GM12878 (cell line): Measurements from ENCODE around the gene MICAL3. TPM values are rescaled to one million over a fixed set of nuclear protein-coding genes. Genes with fewer than 3 reads are reported as not detected.

Experiments used
- ATAC-seq: fragments of 200-7000 bp; cut with Tn5 transposase; 3 replicates; pipeline ENCODE4 v1.9.1; 2020; ENCODE audit warnings: mild to moderate bottlenecking, moderate library complexity
- BruUV-seq: library from RNA; stranded (reverse); fragments of 400-500 nt; replicated peaks from 2 replicates; lab custom pipeline; 2021; lab: Mats Ljungman, UMichigan
- CTCF ChIA-PET: fragments of 300-600 bp; sonication (Branson Sonifier 250); formaldehyde crosslinking; extraction: SDS; loops from one replicate; lab custom pipeline; 2021; ENCODE audit warnings: inconsistent platforms; lab: Yijun Ruan, JAX
- POLR2A ChIA-PET: fragments of 350-600 bp; formaldehyde crosslinking; extraction: SDS; loops from one replicate; lab custom pipeline; 2021; ENCODE audit warnings: inconsistent platforms; lab: Charles Lee
- RAD21 ChIA-PET: fragments of 300-600 bp; sonication (Branson Sonifier 250); formaldehyde crosslinking; loops from one replicate; lab custom pipeline; 2023; ENCODE audit warnings: antibody characterized with exemption; ENCODE audit not compliant: unreplicated experiment; lab: Charles Lee
- SMC1A ChIA-PET: fragments of 300-600 bp; sonication (Branson Sonifier 250); formaldehyde crosslinking; loops from one replicate; lab custom pipeline; 2023; ENCODE audit not compliant: unreplicated experiment, uncharacterized antibody; lab: Charles Lee
- DNase-seq: peaks from one replicate; pipeline ENCODE4 v3.0.0-alpha.2; 2011; ENCODE audit warnings: low read depth, low spot score
- FAIRE-seq: peaks from 3 replicates; lab custom pipeline; 2011; peaks lifted over from hg19 to GRCh38; lab: Jason Lieb, UNC
- H2AFZ ChIP-seq: 2 replicates; pipeline ENCODE4 v1.6.0; 2011; ENCODE audit warnings: low read depth, low read length, control low read depth; ENCODE audit not compliant: control insufficient read depth
- H3K27ac ChIP-seq: 2 replicates; pipeline ENCODE4 v1.5.1; 2011; ENCODE audit warnings: control low read depth; ENCODE audit not compliant: control insufficient read depth, insufficient read depth
- H3K27me3 ChIP-seq, 2 experiments: replicated peaks in 1 of 2; 2 replicates each; pipeline versions ENCODE4 v1.6.0 to v1.6.1; 2011; ENCODE audit warnings: low read length in 1 of 2; ENCODE audit not compliant: control insufficient read depth in 2 of 2, insufficient read depth in 2 of 2
- H3K36me3 ChIP-seq, 2 experiments: 2 replicates each; pipeline ENCODE4 v1.5.1; 2011; ENCODE audit warnings: low read length in 1 of 2; ENCODE audit not compliant: control insufficient read depth in 2 of 2, insufficient read depth in 2 of 2
- H3K4me1 ChIP-seq: 2 replicates; pipeline ENCODE4 v1.6.1; 2011; ENCODE audit warnings: mild to moderate bottlenecking, low read length, moderate library complexity, mixed read lengths; ENCODE audit not compliant: control insufficient read depth, insufficient read depth
- H3K4me2 ChIP-seq: 2 replicates; pipeline ENCODE4 v1.6.0; 2011; ENCODE audit warnings: control low read depth; ENCODE audit not compliant: control insufficient read depth, insufficient read depth
- H3K4me3 ChIP-seq: fragments of 200-600 bp; sonication (generic); 2 replicates; pipeline ENCODE4 v1.5.1; 2016
- H3K79me2 ChIP-seq: 2 replicates; pipeline ENCODE4 v1.6.0; 2011; ENCODE audit warnings: low read length; ENCODE audit not compliant: control insufficient read depth, insufficient read depth
- H3K9ac ChIP-seq: 2 replicates; pipeline ENCODE4 v1.8.0; 2011; ENCODE audit warnings: low read length, control low read depth, mixed read lengths; ENCODE audit not compliant: control insufficient read depth, insufficient read depth
- H3K9me3 ChIP-seq: replicated peaks from 3 replicates; pipeline ENCODE4 v1.5.1; 2011; ENCODE audit warnings: mild to moderate bottlenecking, low read length; ENCODE audit not compliant: control insufficient read depth, insufficient read depth
- H4K20me1 ChIP-seq: 2 replicates; pipeline ENCODE4 v1.6.0; 2011; ENCODE audit not compliant: control insufficient read depth, insufficient read depth
- ESRRA ChIP-seq: IDR thresholded peaks from 2 replicates; pipeline ENCODE4 v1.6.1; 2012; ENCODE audit warnings: mild to moderate bottlenecking, low read length, improper control_type of control experiment
- ETV6 ChIP-seq, 2 experiments: fragments of 450-650 bp in 1 of 2; IDR thresholded peaks in 1 of 2; conservative IDR thresholded peaks in 1 of 2; 2 replicates each; pipeline ENCODE4 v1.6.1; 2014; ENCODE audit warnings: antibody characterized with exemption in 1 of 2, borderline replicate concordance in 1 of 2, low read depth in 1 of 2, mild to moderate bottlenecking in 1 of 2, moderate library complexity in 1 of 2
- JUND ChIP-seq: IDR thresholded peaks from 2 replicates; pipeline ENCODE4 v1.6.1; 2012; ENCODE audit warnings: low read depth, mild to moderate bottlenecking, low read length, improper control_type of control experiment, moderate library complexity
- MEF2A ChIP-seq: IDR thresholded peaks from 2 replicates; pipeline ENCODE4 v1.6.1; 2011; ENCODE audit warnings: low read depth, mild to moderate bottlenecking, low read length, moderate library complexity; ENCODE audit not compliant: insufficient read depth
- MEF2B ChIP-seq: fragments of 450-650 bp; IDR thresholded peaks from 2 replicates; pipeline ENCODE4 v1.6.1; 2018; ENCODE audit warnings: mild to moderate bottlenecking, moderate library complexity; ENCODE audit not compliant: partially characterized antibody, poor library complexity, severe bottlenecking
- NFIC ChIP-seq: IDR thresholded peaks from 2 replicates; pipeline ENCODE4 v1.6.1; 2012; ENCODE audit warnings: low read depth, mild to moderate bottlenecking, inconsistent platforms, low read length, moderate library complexity
- NRF1 ChIP-seq: conservative IDR thresholded peaks from 2 replicates; pipeline ENCODE4 v1.6.1; 2011; ENCODE audit warnings: mild to moderate bottlenecking, low read depth, low read length, improper control_type of control experiment
- RCOR1 ChIP-seq: conservative IDR thresholded peaks from 2 replicates; pipeline ENCODE4 v1.6.1; 2012; ENCODE audit warnings: low read depth, low read length, improper control_type of control experiment
- SREBF1 ChIP-seq: IDR thresholded peaks from 2 replicates; pipeline ENCODE4 v1.6.1; 2012; ENCODE audit warnings: mild to moderate bottlenecking, low read length
- SREBF2 ChIP-seq: IDR thresholded peaks from 2 replicates; pipeline ENCODE4 v1.6.1; 2012; ENCODE audit warnings: mild to moderate bottlenecking, low read length
- STAT3 ChIP-seq: IDR thresholded peaks from 2 replicates; pipeline ENCODE4 v1.6.1; 2011; ENCODE audit warnings: low read depth, low read length, improper control_type of control experiment
- WGBS: methylation state at CpG from one replicate; pipeline ENCODE4 v1.1.6; 2016; ENCODE audit warnings: low lambda C conversion rate; ENCODE audit not compliant: insufficient replicate concordance, insufficient coverage; ENCODE audit errors: missing lambda C conversion rate; 5-methylcytosine and 5-hydroxymethylcytosine counted together
- in situ Hi-C: fragments of 300-500 bp; cut with MboI; formaldehyde crosslinking; loops from 9 replicates; pipeline ENCODE4 v1.14.3; 2018; ENCODE audit warnings: mixed read lengths
- intact Hi-C: fragments of 100-400 bp; cut with micrococcal nuclease; formaldehyde crosslinking; loops from one replicate; pipeline ENCODE4 v1.14.2; 2022; ENCODE audit not compliant: unreplicated experiment
- polyA plus RNA-seq, 11 experiments: library from polyadenylated mRNA; depleted of rRNA in 4 of 11; unstranded in 6 of 11; stranded (reverse) in 5 of 11; fragments of >200 nt; fragmentation: Nextera tagmentation in 4 of 11; fragmentation: Illumina TruSeq in 1 of 11; extraction: Ambion mirVana in 4 of 11; extraction: Trizol in 1 of 11; gene quantifications; 1 replicate in 1 of 11; 2 replicates in 10 of 11; pipeline versions ENCODE4 v1.2.1 to v1.2.3, GENCODE V29; 2011 to 2016; ENCODE audit warnings: inconsistent platforms in 2 of 11, missing spikeins in 2 of 11, low read depth in 1 of 11
- total RNA-seq, 4 experiments: library from RNA; depleted of rRNA in 3 of 4; stranded (reverse); fragments of >200 nt in 3 of 4; fragmentation: Illumina TruSeq in 1 of 4; extraction: Trizol in 1 of 4; gene quantifications; 2 replicates each; pipeline versions ENCODE4 v1.2.1 to v1.2.3, GENCODE V29; 2013 to 2021
- TF ChIP-seq, protein P1 (sequence below): fragments of 450-650 bp; IDR thresholded peaks from 2 replicates; pipeline ENCODE4 v1.6.1; 2017; ENCODE audit warnings: low read depth, mild to moderate bottlenecking, moderate library complexity
- TF ChIP-seq, protein P2 (sequence below): fragments of 450-650 bp; IDR thresholded peaks from 2 replicates; pipeline ENCODE4 v1.6.1; 2016; ENCODE audit warnings: mild to moderate bottlenecking, moderate library complexity, borderline replicate concordance
- TF ChIP-seq, protein P3 (sequence below): IDR thresholded peaks from 2 replicates; pipeline ENCODE4 v1.6.1; 2011; ENCODE audit warnings: mild to moderate bottlenecking, low read depth, low read length, moderate library complexity; ENCODE audit not compliant: insufficient replicate concordance

MICAL3 gene
- total and polyA plus RNA-seq, 10 of the 15 experiments (the other 5 are each of a cell fraction or from before 2014, with no cell fraction given) = 2.6 to 92.2 (median 24.0) TPM

DNA sequence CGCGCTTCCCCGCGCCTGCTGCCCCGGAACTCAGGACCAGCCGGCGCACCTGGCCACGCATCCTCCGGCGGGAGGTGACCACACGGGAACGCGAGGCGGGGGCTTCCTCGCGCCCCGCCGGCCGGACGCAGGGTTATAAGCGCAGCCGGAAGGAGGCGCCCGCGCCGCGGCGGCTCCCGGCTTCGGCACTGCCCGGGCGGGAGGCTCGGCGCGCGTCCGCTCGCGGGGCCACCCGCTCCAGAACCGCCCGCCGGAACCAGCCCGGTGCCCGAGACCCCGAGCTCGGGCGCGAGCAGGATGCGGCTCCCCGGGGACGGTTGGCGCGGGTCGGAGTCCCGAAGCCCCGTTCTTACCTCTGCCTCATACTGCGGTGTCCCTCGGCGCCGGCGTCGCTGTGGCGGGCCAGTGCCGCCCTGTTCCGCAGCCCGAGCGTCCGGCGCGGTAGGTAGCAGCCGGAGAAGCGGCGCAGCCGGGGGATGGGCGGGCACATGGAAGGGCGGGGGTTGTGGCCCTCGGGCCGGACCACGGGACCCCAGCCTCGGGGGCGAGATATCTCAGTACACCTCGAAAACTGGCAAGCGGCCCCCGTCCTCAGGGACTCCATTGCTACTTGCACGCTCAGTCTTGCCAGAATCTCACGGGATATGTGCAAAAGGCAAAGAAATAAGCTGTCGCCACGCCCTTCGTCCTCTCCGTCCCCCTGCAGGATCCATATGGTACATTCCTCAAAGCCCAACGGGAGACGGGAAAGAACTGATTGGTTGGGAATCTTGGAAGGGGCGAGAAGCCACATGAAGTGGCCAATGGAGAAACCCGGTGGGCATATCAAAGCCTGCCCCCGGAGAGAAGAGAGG lies 23.1 kb downstream of the MICAL3 start:
- H2AFZ ChIP-seq = peak overlapping the region; percentile 97
- BruUV-seq = no TSS peak
- 2% methylated on average over 93 of the region's 96 CpGs for WGBS
- H3K9me3 ChIP-seq = no peaks in the 10 kb centered on the region
- H3K4me1 ChIP-seq = peaks cover 32% of the 10 kb centered on the region
- DNase-seq = peak; percentile 75
- H3K4me2 ChIP-seq = peak overlapping the region; percentile 85
- ChIA-PET CTCF (interaction anchor here (0.9 to 5.0 kb wide), 6 partner anchors 9 to 75 kb away, joined by 3 to 58 read pairs (median 6); partner anchors contain the start of genes MICAL3 and PEX26), POLR2A (interaction anchor here (1.0 to 1.6 kb wide), 4 partner anchors 13 to 77 kb away, joined by 3 to 7 read pairs (median 5); partner anchors contain the start of gene PEX26), RAD21 (interaction anchor here (1.1 to 3.7 kb wide), 9 partner anchors 9 to 155 kb away, joined by 3 to 39 read pairs (median 8); partner anchors contain the start of genes MICAL3 and PEX26), SMC1A (interaction anchor here (0.5 to 7.6 kb wide), 7 partner anchors 9 to 149 kb away, joined by 3 to 59 read pairs (median 4); partner anchors contain the start of genes PEX26 and USP18)
- H3K27me3 ChIP-seq = no peaks in the 10 kb centered on the region
- ATAC-seq = peak; percentile 86
- in situ Hi-C loops = no loop called here
- H3K79me2 ChIP-seq = peaks cover 37% of the 10 kb centered on the region
- H4K20me1 ChIP-seq = no peaks in the 10 kb centered on the region
- no peaks in the 10 kb centered on the region for H3K36me3 ChIP-seq
- peak; percentile 84 for FAIRE-seq
- peak overlapping the region; percentile 87 for H3K27ac ChIP-seq
- H3K9ac ChIP-seq = peak overlapping the region; percentile 83
- intact Hi-C loops = loop anchor here (1.0 to 2.0 kb wide), 3 partner anchors 26 to 75 kb away; no protein-coding TSS in a partner anchor
- peak overlapping the region; percentile 78 for H3K4me3 ChIP-seq
- TF ChIP-seq MEF2A (no peak), ETV6 (conservative IDR thresholded peaks at IDR 0.05 in 1 of 2, IDR thresholded peaks at IDR 0.05 in 1 of 2; ENCODE audit: borderline replicate concordance in 1 of 2, low read depth in 1 of 2) (no peak), RCOR1 (no peak), ESRRA (no peak), STAT3 (no peak), SREBF2 (no peak), SREBF1 (peak; percentile 94), JUND (peak; percentile 97), NFIC (0 out of 2 replicates have a peak, but pooled peaks have one; percentile 26), NRF1 (no peak), MEF2B (peak; percentile 72)
- TF ChIP-seq, protein P1, sequence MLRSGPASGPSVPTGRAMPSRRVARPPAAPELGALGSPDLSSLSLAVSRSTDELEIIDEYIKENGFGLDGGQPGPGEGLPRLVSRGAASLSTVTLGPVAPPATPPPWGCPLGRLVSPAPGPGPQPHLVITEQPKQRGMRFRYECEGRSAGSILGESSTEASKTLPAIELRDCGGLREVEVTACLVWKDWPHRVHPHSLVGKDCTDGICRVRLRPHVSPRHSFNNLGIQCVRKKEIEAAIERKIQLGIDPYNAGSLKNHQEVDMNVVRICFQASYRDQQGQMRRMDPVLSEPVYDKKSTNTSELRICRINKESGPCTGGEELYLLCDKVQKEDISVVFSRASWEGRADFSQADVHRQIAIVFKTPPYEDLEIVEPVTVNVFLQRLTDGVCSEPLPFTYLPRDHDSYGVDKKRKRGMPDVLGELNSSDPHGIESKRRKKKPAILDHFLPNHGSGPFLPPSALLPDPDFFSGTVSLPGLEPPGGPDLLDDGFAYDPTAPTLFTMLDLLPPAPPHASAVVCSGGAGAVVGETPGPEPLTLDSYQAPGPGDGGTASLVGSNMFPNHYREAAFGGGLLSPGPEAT = peak; percentile 100
- TF ChIP-seq, protein P2, sequence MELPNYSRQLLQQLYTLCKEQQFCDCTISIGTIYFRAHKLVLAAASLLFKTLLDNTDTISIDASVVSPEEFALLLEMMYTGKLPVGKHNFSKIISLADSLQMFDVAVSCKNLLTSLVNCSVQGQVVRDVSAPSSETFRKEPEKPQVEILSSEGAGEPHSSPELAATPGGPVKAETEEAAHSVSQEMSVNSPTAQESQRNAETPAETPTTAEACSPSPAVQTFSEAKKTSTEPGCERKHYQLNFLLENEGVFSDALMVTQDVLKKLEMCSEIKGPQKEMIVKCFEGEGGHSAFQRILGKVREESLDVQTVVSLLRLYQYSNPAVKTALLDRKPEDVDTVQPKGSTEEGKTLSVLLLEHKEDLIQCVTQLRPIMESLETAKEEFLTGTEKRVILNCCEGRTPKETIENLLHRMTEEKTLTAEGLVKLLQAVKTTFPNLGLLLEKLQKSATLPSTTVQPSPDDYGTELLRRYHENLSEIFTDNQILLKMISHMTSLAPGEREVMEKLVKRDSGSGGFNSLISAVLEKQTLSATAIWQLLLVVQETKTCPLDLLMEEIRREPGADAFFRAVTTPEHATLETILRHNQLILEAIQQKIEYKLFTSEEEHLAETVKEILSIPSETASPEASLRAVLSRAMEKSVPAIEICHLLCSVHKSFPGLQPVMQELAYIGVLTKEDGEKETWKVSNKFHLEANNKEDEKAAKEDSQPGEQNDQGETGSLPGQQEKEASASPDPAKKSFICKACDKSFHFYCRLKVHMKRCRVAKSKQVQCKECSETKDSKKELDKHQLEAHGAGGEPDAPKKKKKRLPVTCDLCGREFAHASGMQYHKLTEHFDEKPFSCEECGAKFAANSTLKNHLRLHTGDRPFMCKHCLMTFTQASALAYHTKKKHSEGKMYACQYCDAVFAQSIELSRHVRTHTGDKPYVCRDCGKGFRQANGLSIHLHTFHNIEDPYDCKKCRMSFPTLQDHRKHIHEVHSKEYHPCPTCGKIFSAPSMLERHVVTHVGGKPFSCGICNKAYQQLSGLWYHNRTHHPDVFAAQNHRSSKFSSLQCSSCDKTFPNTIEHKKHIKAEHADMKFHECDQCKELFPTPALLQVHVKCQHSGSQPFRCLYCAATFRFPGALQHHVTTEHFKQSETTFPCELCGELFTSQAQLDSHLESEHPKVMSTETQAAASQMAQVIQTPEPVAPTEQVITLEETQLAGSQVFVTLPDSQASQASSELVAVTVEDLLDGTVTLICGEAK = peak; percentile 59; the same call in 1 of the 2 replicates
- TF ChIP-seq, protein P3, sequence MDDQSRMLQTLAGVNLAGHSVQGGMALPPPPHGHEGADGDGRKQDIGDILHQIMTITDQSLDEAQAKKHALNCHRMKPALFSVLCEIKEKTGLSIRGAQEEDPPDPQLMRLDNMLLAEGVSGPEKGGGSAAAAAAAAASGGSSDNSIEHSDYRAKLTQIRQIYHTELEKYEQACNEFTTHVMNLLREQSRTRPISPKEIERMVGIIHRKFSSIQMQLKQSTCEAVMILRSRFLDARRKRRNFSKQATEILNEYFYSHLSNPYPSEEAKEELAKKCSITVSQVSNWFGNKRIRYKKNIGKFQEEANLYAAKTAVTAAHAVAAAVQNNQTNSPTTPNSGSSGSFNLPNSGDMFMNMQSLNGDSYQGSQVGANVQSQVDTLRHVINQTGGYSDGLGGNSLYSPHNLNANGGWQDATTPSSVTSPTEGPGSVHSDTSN = peak; percentile 17
